GM18498 (cell line): ENCODE results near the gene RAB3IL1.
"Not testable (repeated sequence)": the region's sequence is repeated elsewhere in the genome, so short reads cannot be mapped to it uniquely, and the experiment has no call there.

Experiments
- ATAC-seq: cut with Tn5 transposase; IDR thresholded peaks from one replicate; pipeline ENCODE4 v1.9.1; 2021; ENCODE audit warnings: mild to moderate bottlenecking, moderate library complexity; ENCODE audit not compliant: unreplicated experiment

Gene RAB3IL1

DNA sequence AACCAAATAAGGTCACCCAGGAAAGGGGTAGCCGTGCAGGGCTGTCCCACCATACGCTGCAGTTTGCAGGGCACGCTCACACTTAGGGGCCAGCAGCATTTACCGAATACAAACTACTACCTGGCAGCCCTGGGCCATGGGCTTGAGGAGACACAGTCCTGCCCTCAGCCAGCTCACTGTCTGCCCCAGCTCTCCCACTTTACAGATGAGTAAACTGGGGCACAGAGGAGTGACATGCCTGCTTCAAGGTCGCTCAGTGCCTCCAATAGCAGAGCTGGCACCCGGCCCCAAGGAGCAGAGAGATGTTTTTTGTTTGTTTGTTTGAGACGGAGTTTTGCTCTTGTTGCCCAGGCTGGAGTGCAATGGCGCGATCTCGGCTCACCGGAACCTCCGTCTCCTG lies 28.8 kb downstream of the RAB3IL1 start:
- no peak for ATAC-seq

DNA sequence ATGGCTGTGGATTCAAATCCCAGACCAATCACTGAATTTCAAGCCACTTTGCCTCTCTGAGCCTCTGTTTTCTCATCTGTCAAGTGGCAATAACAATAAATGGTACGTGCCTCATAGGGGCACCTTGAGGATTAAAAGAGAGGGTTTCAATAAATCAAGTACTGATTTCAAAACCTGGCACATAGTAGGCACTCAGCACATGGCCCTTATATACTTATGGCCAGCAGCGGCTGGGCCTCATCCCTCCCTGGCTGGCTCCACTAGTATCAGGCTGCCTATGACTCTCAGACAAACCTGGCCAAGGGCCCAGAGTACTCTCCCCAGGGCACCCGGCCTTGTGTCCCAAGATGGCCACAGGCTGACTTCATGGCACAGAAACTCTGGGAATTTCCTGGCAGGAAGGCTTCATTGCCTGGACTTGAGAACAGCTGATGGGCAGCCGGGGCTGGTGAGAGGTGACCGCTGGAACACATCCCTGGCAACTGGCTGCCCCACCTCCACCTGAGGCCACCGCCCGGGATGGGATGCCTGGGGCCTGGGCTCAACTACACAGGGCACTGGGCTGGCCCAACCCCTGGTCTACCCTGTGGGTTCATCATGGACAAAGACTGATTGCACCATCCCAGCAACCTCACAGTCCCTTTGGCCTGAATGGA lies 29.4 kb downstream of the RAB3IL1 start:
- no peak for ATAC-seq

- ATAC-seq: no peak
Observed at GRCh38 chr11:61886643-61887042, 30.7 kb downstream of the RAB3IL1 start.

- ATAC-seq: no peak
Observed at GRCh38 chr11:61885784-61886580, 31.4 kb downstream of the RAB3IL1 start.

DNA sequence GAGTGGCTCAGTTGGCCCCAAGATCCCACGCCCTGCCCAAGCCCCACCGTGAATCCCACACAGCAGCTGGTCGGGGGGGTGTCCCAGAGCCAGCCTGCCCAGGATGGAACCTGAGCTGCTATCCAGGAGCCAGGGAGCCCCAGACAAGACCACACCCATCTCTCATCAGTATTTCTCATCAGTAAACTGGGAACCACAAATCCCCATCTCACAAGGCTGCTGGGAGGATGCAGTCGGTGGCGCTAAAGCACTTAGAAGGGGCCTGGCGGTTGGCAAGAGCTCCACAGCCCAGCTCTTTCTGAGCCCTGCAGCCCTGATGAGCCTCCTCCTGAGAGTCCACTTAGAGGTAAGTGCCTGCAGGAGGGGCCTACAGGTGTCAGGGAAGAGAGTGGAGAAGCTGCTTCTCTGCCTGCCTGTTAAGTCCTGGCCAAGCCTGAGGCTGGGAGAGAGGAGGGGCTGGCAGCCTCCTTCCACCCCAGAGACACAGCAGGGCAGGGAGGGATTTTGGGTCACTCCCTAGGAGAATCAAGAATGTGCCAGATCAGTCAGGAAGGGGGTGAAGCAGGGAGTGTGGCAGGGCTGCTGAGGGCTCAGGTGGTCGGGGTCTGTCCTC lies 32.1 kb downstream of the RAB3IL1 start:
- no peak for ATAC-seq

DNA sequence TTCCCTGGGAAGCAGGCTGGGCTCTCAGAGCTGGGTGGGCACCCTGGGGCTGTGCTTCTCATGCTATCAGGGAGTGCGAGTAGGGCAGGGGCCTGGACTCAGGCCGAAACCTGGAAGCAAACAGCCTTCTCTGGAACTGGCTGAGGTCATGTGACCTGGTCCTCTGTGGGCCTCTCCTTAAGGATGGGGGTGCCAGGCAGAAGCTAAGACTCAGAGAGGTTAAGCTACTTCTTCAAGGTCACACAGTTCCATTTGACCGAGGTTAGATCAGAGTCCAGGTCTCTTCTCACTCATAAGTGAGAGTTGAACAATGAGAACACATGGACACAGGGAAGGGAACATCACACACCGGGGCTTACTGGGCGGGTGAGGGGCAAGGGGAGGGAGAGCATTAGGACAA lies 33.4 kb downstream of the RAB3IL1 start:
- ATAC-seq: no peak

DNA sequence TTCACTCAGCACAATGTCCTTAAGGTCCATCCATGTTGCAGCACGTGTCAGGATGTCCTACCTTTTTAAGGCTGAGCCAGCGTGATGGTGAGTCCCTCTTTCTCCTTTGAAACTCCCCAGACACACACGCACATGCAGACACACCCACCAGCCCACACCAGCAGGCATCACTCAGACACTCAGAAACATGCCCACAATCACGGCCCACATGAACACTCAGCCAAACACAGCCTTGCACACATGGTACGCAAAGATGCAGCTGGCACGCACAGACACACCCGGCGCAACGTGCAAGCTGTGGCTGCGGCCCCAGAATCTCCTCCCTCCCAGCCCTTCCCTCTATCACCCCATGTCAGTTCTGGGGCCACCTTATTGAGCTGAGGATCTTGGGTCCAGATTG lies 34.0 kb downstream of the RAB3IL1 start:
- ATAC-seq: no peak

DNA sequence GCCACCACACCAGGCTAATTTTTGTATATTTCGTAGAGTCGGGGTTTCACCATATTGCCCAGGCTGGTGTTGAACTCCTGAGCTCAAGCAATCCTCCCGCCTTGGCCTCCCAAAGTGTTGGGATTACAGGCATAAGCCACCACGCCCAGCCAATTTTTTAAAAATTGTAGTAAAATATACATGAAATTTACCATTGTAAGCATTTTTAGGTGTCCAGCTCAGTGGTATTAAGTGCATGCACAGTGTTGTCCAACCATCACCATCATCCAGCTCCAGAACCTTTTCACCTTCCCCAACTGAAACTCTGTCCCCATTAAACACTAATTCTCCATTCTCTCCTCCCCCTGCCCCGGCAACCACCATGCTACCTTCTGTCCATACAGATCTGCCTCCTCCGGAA lies 34.5 kb downstream of the RAB3IL1 start:
- ATAC-seq: no peak

DNA sequence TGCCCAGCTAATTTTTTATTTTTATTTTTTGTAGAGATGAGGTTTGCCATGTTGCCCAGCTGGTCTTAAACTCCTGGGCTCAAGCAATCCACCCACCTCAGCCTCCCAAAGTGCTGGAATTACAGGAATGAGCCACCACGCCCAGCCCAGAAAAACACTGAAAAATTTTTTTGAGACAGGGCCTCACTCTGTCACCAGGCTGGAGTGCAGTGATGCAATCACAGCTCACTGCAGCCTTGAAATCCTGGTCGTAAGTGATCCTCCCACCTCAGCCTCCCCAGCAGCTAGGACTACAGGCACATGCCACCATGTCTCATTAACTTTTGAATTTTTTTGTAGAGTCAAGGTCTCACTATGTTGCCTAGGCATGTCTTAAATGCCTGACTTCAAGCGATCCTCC lies 35.1 kb downstream of the RAB3IL1 start:
- not testable (repeated sequence) for ATAC-seq

DNA sequence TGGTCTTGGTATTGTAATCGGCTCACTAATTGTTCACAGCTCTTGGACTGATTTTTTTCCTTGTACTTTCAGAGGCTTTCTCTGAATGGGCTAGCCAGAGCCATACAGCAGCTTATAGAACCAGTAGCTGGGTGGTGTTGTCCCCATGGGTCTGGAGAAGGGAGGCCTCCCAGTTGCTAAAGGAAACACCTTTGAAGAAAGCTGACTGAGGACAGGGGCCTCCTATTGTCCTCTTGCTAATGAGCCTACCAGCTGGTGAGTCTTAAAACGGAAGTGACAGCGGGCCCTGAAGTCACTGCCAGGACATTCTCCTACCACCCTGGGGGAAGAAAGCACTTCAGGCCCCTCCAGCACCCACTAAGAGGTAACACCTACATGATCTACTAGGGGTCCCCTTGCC lies 36.0 kb downstream of the RAB3IL1 start:
- no peak for ATAC-seq

DNA sequence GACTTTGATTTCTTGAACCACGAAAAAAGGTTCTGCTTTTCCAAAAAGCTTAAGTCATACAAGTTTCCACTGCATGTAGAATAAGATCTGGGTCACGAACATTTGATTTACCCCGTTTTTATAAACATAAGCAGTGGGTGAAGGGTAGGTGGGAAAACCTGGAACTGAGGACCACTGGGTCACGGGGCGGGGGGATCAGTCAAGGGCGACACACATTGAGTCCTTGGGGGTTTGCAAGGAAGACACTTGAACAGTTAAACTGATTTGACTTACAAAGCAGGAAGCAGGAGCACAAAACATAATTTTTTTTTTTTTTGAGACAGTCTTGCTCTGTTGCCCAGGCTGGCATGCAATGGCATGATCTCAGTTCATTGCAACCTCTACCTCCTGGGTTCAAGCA lies 36.9 kb downstream of the RAB3IL1 start:
- no peak for ATAC-seq

DNA sequence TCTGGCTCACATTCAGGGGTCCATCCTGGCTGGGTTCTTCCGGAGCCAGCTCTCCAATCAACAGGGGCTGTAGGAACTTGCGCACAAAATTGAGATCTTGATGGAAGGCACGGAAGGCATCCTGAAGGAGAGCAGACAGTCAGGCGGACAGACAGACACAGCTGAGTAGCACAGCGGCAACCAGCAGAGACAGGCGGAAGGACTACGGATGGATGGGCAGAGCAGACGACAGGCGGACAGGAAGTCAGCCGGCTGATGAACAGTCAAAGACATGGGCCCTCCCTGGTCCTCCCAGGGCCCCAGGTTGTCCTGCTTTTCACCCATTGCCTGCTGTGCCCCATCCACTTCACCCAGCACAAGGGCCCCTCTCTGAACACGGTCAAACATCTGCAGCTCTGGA lies 37.3 kb downstream of the RAB3IL1 start:
- ATAC-seq: no peak

DNA sequence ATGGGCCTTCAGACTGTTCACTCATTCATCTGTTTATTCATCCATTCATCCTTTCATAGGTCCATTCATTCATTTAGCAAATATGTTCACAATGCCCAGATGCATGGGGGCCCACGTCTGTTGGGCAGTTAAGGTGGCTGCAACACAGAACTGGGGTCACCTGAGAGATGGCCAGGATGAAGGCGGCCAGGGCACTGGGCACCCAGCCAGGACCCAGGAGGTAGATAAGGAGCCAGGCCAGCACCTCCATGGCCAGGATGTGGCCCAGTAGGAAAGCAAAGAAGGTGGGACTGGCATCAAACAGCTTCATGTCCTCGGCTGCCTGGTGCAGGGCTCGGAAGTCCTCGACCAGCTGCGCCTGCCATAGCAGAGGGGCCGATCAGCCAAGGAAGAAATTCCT lies 38.2 kb downstream of the RAB3IL1 start:
- no peak for ATAC-seq

DNA sequence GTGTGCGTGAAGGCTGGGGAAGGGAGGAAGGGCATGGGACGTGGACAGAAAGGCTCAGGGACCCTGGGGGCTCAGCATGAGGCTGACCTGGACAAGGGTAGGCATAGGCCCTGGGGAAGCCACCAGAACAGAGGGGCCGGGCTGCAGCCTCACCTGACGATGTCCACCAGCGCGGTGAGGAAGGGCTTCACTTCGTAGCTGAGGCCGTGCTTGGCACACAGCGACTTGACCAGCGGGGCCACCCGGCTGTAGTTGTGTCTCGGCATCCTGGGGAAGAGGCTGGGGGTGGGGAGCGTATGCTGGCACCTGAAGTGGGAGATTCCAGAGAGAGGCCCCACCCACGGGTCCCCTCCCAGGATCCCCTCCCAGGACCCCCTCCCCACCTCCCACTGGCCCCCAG lies 41.7 kb downstream of the RAB3IL1 start:
- no peak for ATAC-seq

DNA sequence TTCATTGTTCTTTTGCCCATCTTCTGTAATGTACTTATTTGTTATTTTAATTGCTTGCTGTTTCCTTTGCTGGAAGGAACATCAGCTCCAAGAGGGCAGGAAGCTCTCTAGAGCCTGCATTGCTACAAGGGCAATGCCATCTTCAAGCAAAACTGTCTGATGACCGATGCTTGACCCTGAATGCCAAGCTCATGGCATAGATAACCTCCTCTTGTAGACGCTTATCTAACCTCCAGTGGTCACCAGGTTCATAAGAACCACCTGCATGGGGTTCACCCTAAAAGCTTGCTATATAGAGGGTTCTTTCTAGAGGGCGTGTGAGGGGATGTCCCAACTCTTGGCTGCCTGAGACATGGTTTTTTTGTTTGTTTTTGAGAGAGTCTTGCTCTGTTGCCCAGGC lies 42.5 kb downstream of the RAB3IL1 start:
- no peak for ATAC-seq

DNA sequence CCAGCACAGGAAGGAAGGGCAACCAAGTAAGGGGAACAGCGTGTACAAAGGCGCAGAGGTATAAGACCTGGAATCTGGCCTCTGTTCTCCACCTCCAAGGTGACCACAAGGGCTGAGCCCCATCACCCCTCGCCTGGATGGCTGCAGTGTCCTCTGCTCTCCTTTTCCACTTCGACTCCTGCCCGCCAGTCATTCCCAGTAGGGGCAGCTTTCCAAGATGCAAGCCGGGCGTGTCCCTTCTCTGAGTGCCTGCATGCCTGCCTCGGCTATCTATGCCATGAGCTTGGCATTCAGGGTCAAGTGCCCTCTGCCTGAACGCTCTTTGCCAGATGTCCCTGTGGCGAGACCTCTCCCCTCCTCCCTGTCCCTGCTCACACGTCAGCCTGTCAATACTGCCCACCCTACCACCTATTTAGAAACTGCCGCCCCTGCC lies 43.0 kb downstream of the RAB3IL1 start:
- ATAC-seq: no peak

DNA sequence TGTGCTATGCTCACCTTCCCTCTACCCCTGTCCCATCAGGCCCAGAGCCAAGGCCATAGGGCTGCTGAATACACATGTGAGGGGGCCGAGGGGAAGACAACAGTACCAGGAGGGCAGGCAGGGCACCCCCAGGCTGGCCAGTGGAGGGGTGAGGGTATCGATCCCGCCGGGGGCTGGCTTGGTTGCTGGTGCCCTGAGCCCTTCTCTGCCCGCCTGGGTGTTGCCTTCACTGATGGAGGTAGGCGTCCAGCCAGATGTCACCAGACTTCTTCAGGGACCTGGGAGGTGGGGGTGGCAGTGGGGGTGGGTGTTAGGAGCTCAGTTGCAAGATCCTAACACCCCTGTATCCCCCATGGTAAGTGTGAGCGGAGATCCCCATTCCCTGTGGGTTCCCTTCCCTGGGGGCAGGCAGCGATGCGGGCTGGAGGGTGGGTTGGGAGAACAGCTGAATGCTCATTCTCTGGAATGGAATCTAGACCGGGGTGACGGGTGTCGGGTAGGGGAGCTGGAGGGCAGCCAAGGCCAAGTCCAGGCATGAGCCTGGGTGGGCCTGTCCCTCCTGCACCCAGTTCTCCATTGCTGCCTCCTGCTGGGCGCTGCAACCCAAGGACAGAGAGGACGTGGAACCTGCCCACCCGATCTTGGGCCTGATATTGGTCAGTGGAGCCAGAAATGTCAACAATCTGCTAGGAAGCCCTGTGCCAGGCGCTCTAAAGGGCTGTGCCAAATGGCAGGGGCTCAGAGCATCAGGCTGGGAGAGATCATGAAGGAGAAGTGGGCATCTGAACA lies 43.6 kb downstream of the RAB3IL1 start:
- no peak for ATAC-seq

DNA sequence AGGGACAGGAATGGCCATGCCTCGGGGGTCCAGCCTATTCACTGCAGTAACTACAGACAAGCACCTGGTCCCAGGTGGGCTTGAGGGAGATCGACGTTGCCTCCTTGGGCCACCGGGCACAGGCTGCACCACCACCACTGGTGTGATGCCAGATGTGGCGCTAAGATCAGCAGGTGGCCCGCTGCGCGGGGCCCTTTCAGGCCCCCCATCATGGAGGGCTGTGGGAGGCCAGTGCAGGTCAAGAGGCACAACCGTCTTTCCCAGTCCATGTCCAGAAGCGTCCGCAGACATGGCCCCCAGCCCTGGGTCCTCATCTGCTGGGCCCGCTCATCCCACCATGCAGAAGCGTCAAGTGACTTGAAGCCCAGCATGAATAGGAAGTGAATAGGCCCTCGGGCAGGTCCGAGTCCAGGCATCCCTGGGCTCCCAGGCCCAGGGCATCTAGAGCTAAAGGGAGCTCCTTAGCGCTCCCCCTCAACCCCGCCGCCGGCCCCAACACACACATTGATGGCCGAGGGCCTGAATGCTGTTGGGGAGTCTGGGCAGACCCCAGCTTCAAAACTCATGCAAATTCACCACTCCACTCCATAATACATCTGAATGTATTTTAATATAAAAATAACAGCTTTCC lies 44.3 kb downstream of the RAB3IL1 start:
- ATAC-seq: no peak

- peak; percentile 84 for ATAC-seq
Observed at GRCh38 chr11:61871158-61871597, 46.2 kb downstream of the RAB3IL1 start.

GRCh38 chr11:61870541-61871031 lies 46.8 kb downstream of the RAB3IL1 start:
- no peak for ATAC-seq
